BE2C (cell line): ENCODE measurements around the gene PRPF8.

Source experiments
- DNase-seq: peaks from one replicate; pipeline ENCODE4 v3.0.0-alpha.2; 2020
- H3K27me3 ChIP-seq: fragments of 250-450 bp; sonication (Bioruptor Pico); 2 replicates; pipeline ENCODE4 v1.5.1; 2020; ENCODE audit warnings: mild to moderate bottlenecking
- H3K36me3 ChIP-seq: fragments of 250-450 bp; sonication (Bioruptor Pico); 2 replicates; pipeline ENCODE4 v1.5.1; 2020; ENCODE audit warnings: mild to moderate bottlenecking
- H3K4me1 ChIP-seq: fragments of 250-450 bp; sonication (Bioruptor Pico); 2 replicates; pipeline ENCODE4 v1.5.1; 2020
- H3K4me3 ChIP-seq: 2 replicates; pipeline ENCODE4 v1.5.1; 2011; ENCODE audit warnings: low read depth, low read length
- H3K9me3 ChIP-seq: fragments of 250-450 bp; sonication (Bioruptor Pico); 2 replicates; pipeline ENCODE4 v1.5.1; 2020
- TF ChIP-seq, protein P1 (sequence below): IDR thresholded peaks from 2 replicates; pipeline ENCODE4 v1.5.1; 2012; ENCODE audit warnings: mild to moderate bottlenecking, low read depth, low read length

The PRPF8 gene

DNA sequence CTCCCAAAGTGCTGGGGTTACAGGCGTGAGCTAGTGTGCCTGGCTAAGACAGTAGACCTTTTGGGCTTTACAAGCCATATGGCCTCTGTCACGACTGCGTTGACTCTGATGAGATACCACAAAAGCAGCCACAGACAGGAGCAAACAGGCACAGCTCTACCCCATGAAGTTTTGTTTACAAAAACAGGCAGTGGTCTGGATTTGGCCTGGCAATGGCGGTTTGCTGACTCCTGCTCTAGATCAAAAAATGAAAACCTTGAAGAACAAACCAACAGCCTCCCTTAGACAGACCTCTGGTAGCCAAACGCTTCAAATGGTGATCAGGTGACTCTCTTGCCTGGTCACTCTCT is 76.7 kb downstream of the PRPF8 start:
- H3K9me3 ChIP-seq: no peaks in the 10 kb centered on the region
- H3K36me3 ChIP-seq: no peaks in the 10 kb centered on the region
- H3K4me3 ChIP-seq: no peak overlapping the region
- TF ChIP-seq, protein P1, sequence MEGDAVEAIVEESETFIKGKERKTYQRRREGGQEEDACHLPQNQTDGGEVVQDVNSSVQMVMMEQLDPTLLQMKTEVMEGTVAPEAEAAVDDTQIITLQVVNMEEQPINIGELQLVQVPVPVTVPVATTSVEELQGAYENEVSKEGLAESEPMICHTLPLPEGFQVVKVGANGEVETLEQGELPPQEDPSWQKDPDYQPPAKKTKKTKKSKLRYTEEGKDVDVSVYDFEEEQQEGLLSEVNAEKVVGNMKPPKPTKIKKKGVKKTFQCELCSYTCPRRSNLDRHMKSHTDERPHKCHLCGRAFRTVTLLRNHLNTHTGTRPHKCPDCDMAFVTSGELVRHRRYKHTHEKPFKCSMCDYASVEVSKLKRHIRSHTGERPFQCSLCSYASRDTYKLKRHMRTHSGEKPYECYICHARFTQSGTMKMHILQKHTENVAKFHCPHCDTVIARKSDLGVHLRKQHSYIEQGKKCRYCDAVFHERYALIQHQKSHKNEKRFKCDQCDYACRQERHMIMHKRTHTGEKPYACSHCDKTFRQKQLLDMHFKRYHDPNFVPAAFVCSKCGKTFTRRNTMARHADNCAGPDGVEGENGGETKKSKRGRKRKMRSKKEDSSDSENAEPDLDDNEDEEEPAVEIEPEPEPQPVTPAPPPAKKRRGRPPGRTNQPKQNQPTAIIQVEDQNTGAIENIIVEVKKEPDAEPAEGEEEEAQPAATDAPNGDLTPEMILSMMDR: no peak
- no peak for DNase-seq
- H3K4me1 ChIP-seq: no peaks in the 10 kb centered on the region
- no peaks in the 10 kb centered on the region for H3K27me3 ChIP-seq

DNA sequence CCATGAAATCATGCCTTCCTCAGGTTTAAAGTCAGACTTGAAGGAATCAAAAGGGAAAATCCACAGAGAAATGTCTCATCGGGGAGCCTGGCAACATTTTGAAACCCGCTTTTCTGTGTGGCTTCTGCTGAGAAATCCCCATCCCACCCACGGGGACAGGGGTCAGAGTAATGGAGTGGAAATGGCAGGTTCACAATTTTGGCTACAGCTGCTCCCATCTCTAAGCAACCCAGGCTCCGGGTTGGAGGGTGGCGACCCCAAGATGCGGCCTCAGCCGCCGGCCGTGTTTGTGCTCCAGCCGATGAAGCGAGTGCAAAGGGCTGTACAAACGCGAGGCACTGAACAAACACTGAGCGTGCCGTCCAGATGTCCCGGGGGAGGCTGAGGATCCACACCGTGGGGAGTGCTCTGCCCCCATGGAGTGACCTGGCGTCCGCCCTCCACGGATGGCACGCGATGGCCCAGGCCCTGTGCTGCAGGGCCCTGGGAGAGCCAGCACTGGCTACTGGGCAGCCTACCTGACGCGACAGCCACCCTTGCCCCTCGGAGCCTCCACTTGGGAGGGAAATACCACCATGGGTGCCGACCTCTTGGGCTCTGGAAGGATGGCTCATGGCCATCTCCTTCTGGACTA is 78.2 kb downstream of the PRPF8 start:
- TF ChIP-seq, protein P1: no peak
- Histone ChIP-seq H3K4me3 (no peak overlapping the region), H3K4me1 (no peaks in the 10 kb centered on the region), H3K36me3 (no peaks in the 10 kb centered on the region), H3K9me3 (no peaks in the 10 kb centered on the region), H3K27me3 (no peaks in the 10 kb centered on the region)
- no peak for DNase-seq

DNA sequence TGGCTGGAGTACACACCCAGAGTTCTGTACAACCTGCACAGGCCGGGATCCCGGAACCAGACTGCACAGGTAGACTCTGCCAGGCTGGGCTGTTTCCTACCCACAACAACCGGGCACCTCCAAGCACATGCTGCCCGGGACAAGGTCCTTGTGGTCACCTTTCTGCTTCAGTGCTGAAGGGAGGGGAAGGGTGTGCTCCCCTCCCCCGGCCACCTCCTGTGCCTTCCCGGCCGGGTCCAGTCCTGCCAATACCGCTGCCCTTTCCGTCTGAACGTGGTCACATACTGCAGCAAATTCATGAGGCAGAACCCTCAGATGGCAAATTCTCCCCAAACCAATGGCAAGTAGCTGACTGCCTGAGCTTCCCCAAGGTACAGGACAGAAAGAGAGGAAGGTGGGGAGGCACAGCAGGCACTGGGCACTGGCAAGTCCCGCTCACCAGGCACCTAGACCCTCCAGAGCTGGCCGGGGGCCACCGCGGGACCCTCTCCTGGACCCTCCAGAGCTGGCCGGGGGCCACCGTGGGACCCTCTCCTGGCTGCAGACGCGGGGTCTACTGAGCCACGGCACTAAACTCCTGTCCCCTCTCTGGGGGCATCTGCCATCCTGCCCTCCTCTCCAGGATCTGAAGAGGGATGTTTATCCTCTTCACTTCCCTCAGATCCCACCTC is 78.9 kb downstream of the PRPF8 start:
- Histone ChIP-seq H3K4me1 (no peaks in the 10 kb centered on the region), H3K9me3 (no peaks in the 10 kb centered on the region), H3K36me3 (no peaks in the 10 kb centered on the region), H3K4me3 (no peak overlapping the region), H3K27me3 (no peaks in the 10 kb centered on the region)
- TF ChIP-seq, protein P1: no peak
- DNase-seq: no peak

DNA sequence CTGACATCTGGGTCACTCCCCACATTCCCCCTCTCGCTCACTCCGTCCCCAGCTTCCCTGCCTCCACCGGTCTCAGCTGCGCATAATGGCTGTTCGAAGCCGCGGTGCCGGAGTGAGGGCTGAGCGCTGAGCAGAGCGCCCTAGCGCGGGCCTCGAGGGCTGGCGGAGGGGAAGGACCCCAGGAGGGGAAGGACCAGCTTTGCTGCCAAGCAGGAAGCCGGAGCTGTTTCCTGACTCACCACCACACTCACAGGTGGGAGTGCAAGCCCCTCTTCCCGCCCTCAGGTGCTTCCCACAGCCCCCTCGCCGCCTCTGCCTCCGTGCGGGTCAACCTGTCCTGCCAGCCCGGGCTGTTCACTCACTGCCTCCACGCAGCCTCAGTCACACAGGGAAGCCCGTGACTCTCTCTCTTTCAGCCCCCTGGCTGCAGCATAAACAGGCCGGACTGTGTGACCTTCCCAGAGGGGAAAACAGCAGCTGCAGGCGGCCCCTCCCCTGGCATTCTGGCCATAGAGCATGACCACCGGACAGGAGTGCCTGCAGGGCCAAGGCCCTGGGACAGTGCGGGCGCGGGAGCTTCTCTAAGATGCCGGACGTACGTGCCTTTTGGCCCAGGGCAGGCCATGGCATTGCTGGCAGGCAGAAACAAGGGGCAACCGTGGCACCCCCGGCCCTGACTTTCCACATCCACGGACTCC is 79.7 kb downstream of the PRPF8 start:
- no peaks in the 10 kb centered on the region for H3K9me3 ChIP-seq
- TF ChIP-seq, protein P1: no peak
- H3K27me3 ChIP-seq: no peaks in the 10 kb centered on the region
- H3K4me1 ChIP-seq: no peaks in the 10 kb centered on the region
- DNase-seq: no peak
- H3K36me3 ChIP-seq: no peaks in the 10 kb centered on the region
- H3K4me3 ChIP-seq: no peak overlapping the region

DNA sequence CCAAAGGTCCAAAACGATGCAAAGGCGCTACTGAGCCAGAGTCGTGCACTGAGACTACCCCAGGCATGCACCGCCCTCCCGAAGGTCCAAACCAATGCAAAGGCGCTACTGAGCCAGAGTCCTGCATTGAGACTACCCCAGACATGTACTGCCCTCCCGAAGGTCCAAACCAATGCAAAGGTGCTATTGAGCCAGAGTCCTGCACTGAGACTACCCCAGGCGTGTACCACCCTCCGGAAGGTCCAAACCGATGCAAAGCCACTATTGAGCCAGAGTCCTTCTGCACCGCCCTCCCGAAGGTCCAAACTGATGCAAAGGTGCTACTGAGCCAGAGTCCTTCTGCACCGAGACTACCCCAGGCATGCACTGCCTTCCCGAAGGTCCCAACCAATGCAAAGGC is 83.1 kb downstream of the PRPF8 start:
- H3K4me3 ChIP-seq: no peak overlapping the region
- H3K36me3 ChIP-seq: no peaks in the 10 kb centered on the region
- no peak for DNase-seq
- TF ChIP-seq, protein P1: no peak
- H3K9me3 ChIP-seq: no peaks in the 10 kb centered on the region
- no peaks in the 10 kb centered on the region for H3K4me1 ChIP-seq
- H3K27me3 ChIP-seq: no peaks in the 10 kb centered on the region
